MCF 10A (cell line): ENCODE measurements around the gene ABCB9. TPM values are rescaled to one million over a fixed set of nuclear protein-coding genes. Genes with fewer than 3 reads are reported as not detected.

Experiments used
- BruUV-seq: library from RNA; stranded (reverse); fragments of 400-500 nt; replicated peaks from 2 replicates; lab custom pipeline; 2021; lab: Mats Ljungman, UMichigan
- CTCF ChIA-PET: fragments of 300-600 bp; sonication (Branson Sonifier 250); formaldehyde crosslinking; extraction: SDS; loops from one replicate; lab custom pipeline; 2021; ENCODE audit warnings: antibody characterized with exemption, inconsistent platforms; lab: Yijun Ruan, JAX
- POLR2A ChIA-PET: fragments of 300-600, 350-650 bp; sonication (Branson Sonifier 250); formaldehyde crosslinking; extraction: SDS; loops from one replicate; lab custom pipeline; 2020; ENCODE audit warnings: antibody characterized with exemption, inconsistent platforms; lab: Yijun Ruan, JAX
- DNase-seq: peaks from one replicate; pipeline ENCODE4 v3.0.0-alpha.2; 2018; ENCODE audit not compliant: unreplicated experiment
- H3K27ac Mint-ChIP-seq: one replicate; pipeline ENCODE4 v1.8.0; 2022; ENCODE audit warnings: mild to moderate bottlenecking, low read depth, mixed read lengths; ENCODE audit not compliant: unreplicated experiment
- H3K27me3 Mint-ChIP-seq: one replicate; pipeline ENCODE4 v1.8.0; 2022; ENCODE audit warnings: mixed read lengths; ENCODE audit not compliant: insufficient read depth, unreplicated experiment
- H3K36me3 Mint-ChIP-seq: one replicate; pipeline ENCODE4 v1.8.0; 2022; ENCODE audit warnings: mild to moderate bottlenecking, moderate library complexity, mixed read lengths; ENCODE audit not compliant: insufficient read depth, unreplicated experiment
- H3K4me1 Mint-ChIP-seq: one replicate; pipeline ENCODE4 v1.8.0; 2022; ENCODE audit warnings: mixed read lengths; ENCODE audit not compliant: insufficient read depth, unreplicated experiment
- H3K4me3 Mint-ChIP-seq: one replicate; pipeline ENCODE4 v1.8.0; 2022; ENCODE audit warnings: mild to moderate bottlenecking, moderate library complexity, mixed read lengths; ENCODE audit not compliant: unreplicated experiment
- H3K9me3 Mint-ChIP-seq: one replicate; pipeline ENCODE4 v1.8.0; 2022; ENCODE audit warnings: mixed read lengths; ENCODE audit not compliant: unreplicated experiment
- CTCF ChIP-seq: fragments of 200-600 bp; IDR thresholded peaks from one replicate; pipeline ENCODE4 v1.8.0; 2022; ENCODE audit warnings: antibody characterized with exemption, mild to moderate bottlenecking; ENCODE audit not compliant: unreplicated experiment
- intact Hi-C: fragments of 100-400 bp; cut with micrococcal nuclease; formaldehyde crosslinking; loops from 2 replicates; pipeline ENCODE4 v1.14.1; 2022
- total RNA-seq: library from RNA; stranded (reverse); gene quantifications from 2 replicates; pipeline ENCODE4 v1.2.3, GENCODE V29; 2022

Gene ABCB9
- total RNA-seq, 1 experiment from 2014 or later: 1.6 TPM

DNA sequence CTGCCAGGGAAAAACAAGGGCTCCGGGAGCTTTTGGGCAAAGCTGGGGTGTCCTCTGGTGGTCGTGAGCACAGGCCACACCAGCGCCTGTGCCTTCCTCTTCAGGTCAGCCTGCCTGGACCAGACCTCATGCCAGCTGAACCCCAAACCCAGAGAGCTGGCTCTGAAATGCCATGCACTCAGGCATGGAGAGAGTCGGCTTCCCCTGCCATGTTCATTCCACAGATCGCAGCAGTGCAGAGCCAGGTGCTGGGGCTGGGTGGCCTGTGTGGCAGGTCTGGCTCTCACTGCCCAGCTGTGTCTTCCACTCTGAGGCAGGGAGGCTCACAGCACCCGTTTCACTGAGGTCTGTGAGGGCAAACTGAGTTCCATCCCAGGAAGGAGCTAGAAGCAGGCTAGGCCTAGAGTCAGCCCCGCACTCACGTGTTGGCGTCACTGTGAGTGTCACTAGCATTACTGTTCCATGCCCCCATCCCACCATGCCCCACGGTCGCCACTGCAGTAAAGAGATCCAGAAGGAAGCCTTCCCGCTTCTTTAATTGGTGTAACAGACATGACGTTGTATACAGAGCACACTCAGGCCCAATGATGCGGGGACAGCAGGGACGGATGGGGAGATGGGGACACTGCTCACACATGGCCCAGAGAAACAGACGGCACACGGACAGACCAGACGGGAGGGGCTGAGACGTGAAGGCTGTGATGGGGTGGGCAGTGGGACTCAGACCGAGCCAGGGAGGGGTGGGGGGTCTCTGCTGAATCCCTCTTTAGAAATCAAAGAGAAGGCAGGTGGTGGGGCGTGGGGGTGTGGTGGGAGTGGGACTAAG lies 16.9 kb upstream of the ABCB9 start:
- no peak for TF ChIP-seq CTCF
- Mint-ChIP-seq H3K4me1 (peaks cover 6% of the 10 kb centered on the region), H3K36me3 (peaks cover 33% of the 10 kb centered on the region), H3K27ac (no peak overlapping the region), H3K4me3 (peak overlapping the region; percentile 10), H3K9me3 (no peaks in the 10 kb centered on the region), H3K27me3 (no peaks in the 10 kb centered on the region)
- ChIA-PET CTCF (interaction anchor here (0.6 to 1.0 kb wide), 2 partner anchors 19 to 175 kb away, joined by 3 read pairs; no protein-coding TSS in a partner anchor), POLR2A (interaction anchor here (0.7 kb wide), 2 partner anchors 22 to 173 kb away, joined by 4 to 5 read pairs; no protein-coding TSS in a partner anchor)
- DNase-seq: no peak
- no TSS peak for BruUV-seq
- intact Hi-C loops: loop anchor here (5.0 kb wide), 1 partner anchor 169 kb away; the partner anchor contains the start of gene PITPNM2

- CTCF ChIA-PET: interaction anchor here (1.0 kb wide), 1 partner anchor 19 kb away, joined by 3 read pairs; no protein-coding TSS in a partner anchor
- TSS peak; percentile 90 for BruUV-seq
- Mint-ChIP-seq H3K9me3 (no peaks in the 10 kb centered on the region), H3K4me3 (peak overlapping the region; percentile 85), H3K27me3 (no peaks in the 10 kb centered on the region), H3K4me1 (peaks cover 10% of the 10 kb centered on the region), H3K27ac (no peak overlapping the region), H3K36me3 (peaks cover 32% of the 10 kb centered on the region)
- DNase-seq: no peak
- intact Hi-C loops: loop anchor here (5.0 kb wide), 1 partner anchor 170 kb away; the partner anchor contains the start of gene PITPNM2
- no peak for TF ChIP-seq CTCF
- POLR2A ChIA-PET: interaction anchor here (0.7 kb wide), 1 partner anchor 173 kb away, joined by 5 read pairs; no protein-coding TSS in a partner anchor
Observed at GRCh38 chr12:122982477-122982815, 16.2 kb upstream of the ABCB9 start.

DNA sequence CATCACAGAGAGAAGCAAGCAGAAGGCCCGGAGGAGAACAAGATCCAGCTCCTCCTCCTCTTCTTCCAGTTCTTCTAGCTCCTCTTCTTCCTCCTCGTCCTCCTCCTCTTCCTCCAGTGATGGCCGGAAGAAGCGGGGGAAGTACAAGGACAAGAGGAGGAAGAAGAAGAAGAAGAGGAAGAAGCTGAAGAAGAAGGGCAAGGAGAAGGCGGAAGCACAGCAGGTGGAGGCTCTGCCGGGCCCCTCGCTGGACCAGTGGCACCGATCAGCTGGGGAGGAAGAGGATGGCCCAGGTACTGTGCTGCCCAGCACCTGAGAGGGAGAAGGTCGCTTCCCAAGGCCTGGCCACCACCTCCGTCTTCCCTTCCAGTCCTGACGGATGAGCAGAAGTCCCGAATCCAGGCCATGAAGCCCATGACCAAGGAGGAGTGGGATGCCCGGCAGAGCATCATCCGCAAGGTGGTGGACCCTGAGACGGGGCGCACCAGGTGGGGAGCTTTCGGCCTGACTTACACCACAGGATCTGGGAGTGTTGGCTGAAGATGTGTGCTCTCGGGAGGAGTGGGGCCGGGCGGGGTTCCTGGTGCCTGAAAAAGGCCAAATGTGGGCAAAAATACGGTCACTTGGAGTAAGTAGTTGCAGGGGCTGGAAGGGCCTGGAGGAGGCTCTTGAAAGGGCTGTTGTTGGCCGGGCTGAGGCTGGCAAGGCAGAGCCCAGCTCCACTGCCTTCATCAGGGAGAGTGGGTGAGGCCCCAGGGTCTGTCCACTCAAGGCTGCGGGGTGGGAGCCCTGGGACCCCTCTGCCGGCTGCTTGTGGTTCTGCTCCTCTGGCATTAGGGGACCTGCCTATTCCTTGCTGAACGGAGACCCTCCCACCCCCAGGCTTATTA lies 15.6 kb upstream of the ABCB9 start:
- peaks cover 28% of the 10 kb centered on the region for H3K36me3 Mint-ChIP-seq
- no peak for TF ChIP-seq CTCF
- ChIA-PET CTCF (interaction anchor here (0.6 to 1.0 kb wide), 2 partner anchors 20 to 167 kb away, joined by 3 read pairs; no protein-coding TSS in a partner anchor), POLR2A (interaction anchor here (0.5 to 1.1 kb wide), 7 partner anchors 10 to 355 kb away, joined by 3 to 4 read pairs (median 4); partner anchors contain the start of genes MPHOSPH9 and MTRFR)
- no TSS peak for BruUV-seq
- peak overlapping the region; percentile 67 for H3K27ac Mint-ChIP-seq
- no peaks in the 10 kb centered on the region for H3K27me3 Mint-ChIP-seq
- peaks cover 10% of the 10 kb centered on the region for H3K4me1 Mint-ChIP-seq
- H3K4me3 Mint-ChIP-seq: peak overlapping the region; percentile 85
- no peaks in the 10 kb centered on the region for H3K9me3 Mint-ChIP-seq
- intact Hi-C loops: loop anchor here (2.0 to 5.0 kb wide), 2 partner anchors 170 to 251 kb away; partner anchors contain the start of genes MPHOSPH9, MTRFR and PITPNM2
- no peak for DNase-seq
